Hepatocyte (in vitro differentiated cells): ENCODE data around the gene CDC42SE1. TPM values are rescaled to one million over a fixed set of nuclear protein-coding genes. Genes with fewer than 3 reads are reported as not detected.

Experiments used
- DNase-seq: peaks from one replicate; pipeline ENCODE4 v3.0.0-alpha.2; 2016; ENCODE audit warnings: low spot score
- H2AFZ ChIP-seq: fragments of 200-600 bp; sonication (generic); 2 replicates; pipeline ENCODE4 v1.6.0; 2016; ENCODE audit warnings: antibody characterized with exemption, mild to moderate bottlenecking
- H3K27ac ChIP-seq: fragments of 200-600 bp; sonication (generic); 2 replicates; pipeline ENCODE4 v1.5.1; 2016; ENCODE audit warnings: mild to moderate bottlenecking
- H3K27me3 ChIP-seq: fragments of 200-600 bp; sonication (generic); 2 replicates; pipeline ENCODE4 v1.6.1; 2016
- H3K36me3 ChIP-seq: fragments of 200-600 bp; sonication (generic); replicated peaks from 2 replicates; pipeline ENCODE4 v1.5.1; 2016; ENCODE audit warnings: low read depth; ENCODE audit not compliant: insufficient read depth
- H3K4me1 ChIP-seq: fragments of 200-600 bp; sonication (generic); 2 replicates; pipeline ENCODE4 v1.5.1; 2016; ENCODE audit warnings: mild to moderate bottlenecking, moderate library complexity; ENCODE audit not compliant: insufficient read depth
- H3K4me2 ChIP-seq: fragments of 200-600 bp; sonication (generic); 2 replicates; pipeline ENCODE4 v1.6.0; 2016
- H3K4me3 ChIP-seq: fragments of 200-600 bp; sonication (generic); 2 replicates; pipeline ENCODE4 v1.5.1; 2016; ENCODE audit warnings: mild to moderate bottlenecking
- H3K79me2 ChIP-seq: fragments of 200-600 bp; sonication (generic); 2 replicates; pipeline ENCODE4 v1.6.0; 2017; ENCODE audit warnings: mild to moderate bottlenecking
- H3K9me2 ChIP-seq: fragments of 200-600 bp; sonication (generic); replicated peaks from 2 replicates; pipeline ENCODE4 v1.6.0; 2017; ENCODE audit warnings: mild to moderate bottlenecking; ENCODE audit not compliant: insufficient read depth
- H3K9me3 ChIP-seq: fragments of 200-600 bp; sonication (generic); 2 replicates; pipeline ENCODE4 v1.5.1; 2016; ENCODE audit warnings: low read depth, mild to moderate bottlenecking
- H4K20me1 ChIP-seq: fragments of 200-600 bp; sonication (generic); 2 replicates; pipeline ENCODE4 v1.6.0; 2016; ENCODE audit warnings: mild to moderate bottlenecking; ENCODE audit not compliant: insufficient read depth, poor library complexity, severe bottlenecking
- EZH2 ChIP-seq: fragments of 200-600 bp; sonication (generic); IDR thresholded peaks from 2 replicates; pipeline ENCODE4 v1.6.1; 2016; ENCODE audit warnings: antibody characterized with exemption, mild to moderate bottlenecking, borderline replicate concordance
- EZH2phosphoT487 ChIP-seq: fragments of 200-600 bp; sonication (generic); IDR thresholded peaks from one replicate; pipeline ENCODE4 v1.6.1; 2018; ENCODE audit warnings: antibody characterized with exemption, mild to moderate bottlenecking, low read depth, moderate library complexity; ENCODE audit not compliant: unreplicated experiment, severe bottlenecking
- WGBS: methylation state at CpG from one replicate; pipeline ENCODE4 v1.1.6; 2016; ENCODE audit warnings: low lambda C conversion rate; ENCODE audit errors: missing lambda C conversion rate; 5-methylcytosine and 5-hydroxymethylcytosine counted together
- polyA plus RNA-seq: library from polyadenylated mRNA; unstranded; fragments of >200 nt; fragmentation: Nextera tagmentation; extraction: Ambion mirVana; gene quantifications from 2 replicates; pipeline ENCODE4 v1.2.1, GENCODE V29; 2016
- total RNA-seq: library from RNA; depleted of rRNA; stranded (reverse); fragments of >200 nt; gene quantifications from 2 replicates; pipeline ENCODE4 v1.2.3, GENCODE V29; 2014
- TF ChIP-seq, protein P1 (sequence below): fragments of 200-600 bp; sonication (generic); IDR thresholded peaks from 2 replicates; pipeline ENCODE4 v1.5.1; 2016; ENCODE audit warnings: antibody characterized with exemption, mild to moderate bottlenecking; ENCODE audit not compliant: poor library complexity

Gene CDC42SE1
- total and polyA plus RNA-seq, 2 experiments from 2014 or later = 19.0 to 60.2 TPM

DNA sequence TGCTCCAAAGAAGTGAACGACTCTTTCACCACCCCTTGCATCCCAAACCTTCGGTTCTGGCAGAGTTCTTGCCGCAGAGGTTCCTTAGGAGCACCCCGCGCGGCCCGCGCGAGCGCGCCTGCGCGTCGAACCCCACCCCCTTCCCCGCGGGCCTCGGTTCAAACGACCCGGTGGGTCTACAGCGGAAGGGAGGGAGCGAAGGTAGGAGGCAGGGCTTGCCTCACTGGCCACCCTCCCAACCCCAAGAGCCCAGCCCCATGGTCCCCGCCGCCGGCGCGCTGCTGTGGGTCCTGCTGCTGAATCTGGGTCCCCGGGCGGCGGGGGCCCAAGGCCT lies 11.9 kb downstream of the CDC42SE1 start, which contains the start of gene C1orf56:
TSS of gene C1orf56 (plus strand) at position 161 of the 334 bp plus-strand sequence. CDS start at position 258, 97 bp downstream.
- Histone ChIP-seq H3K4me1 (peaks cover 6% of the 10 kb centered on the region), H3K9me3 (no peaks in the 10 kb centered on the region), H3K4me3 (peak within 1 kb of the TSS; percentile 81), H3K79me2 (peaks cover 8% of the 10 kb centered on the region), H3K36me3 (no peaks in the 10 kb centered on the region), H3K4me2 (peak within 1 kb of the TSS; percentile 97), H3K27me3 (no peaks in the 10 kb centered on the region), H4K20me1 (no peaks in the 10 kb centered on the region), H3K27ac (peak within 1 kb of the TSS; percentile 95), H2AFZ (peak within 1 kb of the TSS; percentile 94), H3K9me2 (no peaks in the 10 kb centered on the region)
- TF ChIP-seq EZH2phosphoT487 (no peak), EZH2 (no peak)
- TF ChIP-seq, protein P1, sequence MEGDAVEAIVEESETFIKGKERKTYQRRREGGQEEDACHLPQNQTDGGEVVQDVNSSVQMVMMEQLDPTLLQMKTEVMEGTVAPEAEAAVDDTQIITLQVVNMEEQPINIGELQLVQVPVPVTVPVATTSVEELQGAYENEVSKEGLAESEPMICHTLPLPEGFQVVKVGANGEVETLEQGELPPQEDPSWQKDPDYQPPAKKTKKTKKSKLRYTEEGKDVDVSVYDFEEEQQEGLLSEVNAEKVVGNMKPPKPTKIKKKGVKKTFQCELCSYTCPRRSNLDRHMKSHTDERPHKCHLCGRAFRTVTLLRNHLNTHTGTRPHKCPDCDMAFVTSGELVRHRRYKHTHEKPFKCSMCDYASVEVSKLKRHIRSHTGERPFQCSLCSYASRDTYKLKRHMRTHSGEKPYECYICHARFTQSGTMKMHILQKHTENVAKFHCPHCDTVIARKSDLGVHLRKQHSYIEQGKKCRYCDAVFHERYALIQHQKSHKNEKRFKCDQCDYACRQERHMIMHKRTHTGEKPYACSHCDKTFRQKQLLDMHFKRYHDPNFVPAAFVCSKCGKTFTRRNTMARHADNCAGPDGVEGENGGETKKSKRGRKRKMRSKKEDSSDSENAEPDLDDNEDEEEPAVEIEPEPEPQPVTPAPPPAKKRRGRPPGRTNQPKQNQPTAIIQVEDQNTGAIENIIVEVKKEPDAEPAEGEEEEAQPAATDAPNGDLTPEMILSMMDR = no peak
- under 1% methylated on average over 27 of the region's 29 CpGs for WGBS
- DNase-seq = peak; percentile 86

DNA sequence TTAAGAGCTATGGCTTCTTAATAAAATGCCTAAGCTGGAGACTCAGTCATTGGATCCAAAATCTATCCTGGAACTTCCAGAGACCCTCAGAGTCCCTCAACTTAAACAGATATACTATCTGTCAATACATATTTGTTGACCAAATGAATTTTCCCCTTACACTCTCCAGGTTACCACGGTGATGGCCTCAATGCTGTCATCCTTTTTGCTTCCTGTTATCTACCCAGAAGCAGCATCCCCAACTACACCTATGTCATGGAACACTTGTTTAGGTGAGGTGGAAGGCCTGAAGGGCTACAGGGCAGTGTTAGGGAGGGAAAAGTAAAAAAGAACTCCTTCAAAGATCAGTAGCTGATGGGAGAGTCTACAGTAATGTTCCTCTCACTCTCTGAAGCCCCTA lies 16.3 kb downstream of the CDC42SE1 start:
- TF ChIP-seq EZH2phosphoT487 (no peak), EZH2 (no peak)
- TF ChIP-seq, protein P1 = no peak
- H3K27me3 ChIP-seq = no peaks in the 10 kb centered on the region
- no peaks in the 10 kb centered on the region for H3K9me3 ChIP-seq
- H4K20me1 ChIP-seq = no peaks in the 10 kb centered on the region
- no peak for DNase-seq
- H3K36me3 ChIP-seq = no peaks in the 10 kb centered on the region
- no peaks in the 10 kb centered on the region for H3K4me1 ChIP-seq
- H3K79me2 ChIP-seq = no peaks in the 10 kb centered on the region
- H3K4me2 ChIP-seq = no peak overlapping the region
- no peak overlapping the region for H2AFZ ChIP-seq
- H3K27ac ChIP-seq = no peak overlapping the region
- no peaks in the 10 kb centered on the region for H3K9me2 ChIP-seq
- 100% methylated on average over 1 of the region's 1 CpG for WGBS
- H3K4me3 ChIP-seq = no peak overlapping the region

DNA sequence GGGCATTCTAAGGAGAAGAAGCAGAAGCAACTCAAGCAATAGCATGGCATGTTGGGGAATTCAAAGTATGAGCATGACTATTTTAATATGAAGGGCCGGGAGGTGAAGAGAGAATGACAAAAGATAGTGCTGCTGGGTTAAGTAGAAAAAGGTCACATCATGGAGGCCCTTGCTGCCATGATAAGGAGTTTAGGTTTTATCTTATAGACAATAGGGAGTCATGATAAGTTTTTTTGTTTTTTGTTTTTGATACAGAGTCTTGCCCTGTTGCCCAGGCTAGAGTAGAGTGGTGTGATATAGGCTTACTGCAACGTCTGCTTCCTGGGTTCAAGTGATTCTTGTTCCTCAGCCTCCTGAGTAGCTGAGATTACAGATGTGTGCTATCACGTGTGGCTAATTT lies 19.9 kb downstream of the CDC42SE1 start:
- H3K36me3 ChIP-seq = no peaks in the 10 kb centered on the region
- no peaks in the 10 kb centered on the region for H3K27me3 ChIP-seq
- TF ChIP-seq, protein P1 = no peak
- TF ChIP-seq EZH2phosphoT487 (no peak), EZH2 (no peak)
- H2AFZ ChIP-seq = no peak overlapping the region
- H3K4me2 ChIP-seq = no peak overlapping the region
- H3K27ac ChIP-seq = no peak overlapping the region
- DNase-seq = no peak
- no peaks in the 10 kb centered on the region for H3K4me1 ChIP-seq
- H4K20me1 ChIP-seq = no peaks in the 10 kb centered on the region
- H3K9me2 ChIP-seq = no peaks in the 10 kb centered on the region
- WGBS = 85% methylated on average over 3 of the region's 3 CpGs
- H3K9me3 ChIP-seq = no peaks in the 10 kb centered on the region
- H3K4me3 ChIP-seq = no peak overlapping the region
- H3K79me2 ChIP-seq = no peaks in the 10 kb centered on the region

DNA sequence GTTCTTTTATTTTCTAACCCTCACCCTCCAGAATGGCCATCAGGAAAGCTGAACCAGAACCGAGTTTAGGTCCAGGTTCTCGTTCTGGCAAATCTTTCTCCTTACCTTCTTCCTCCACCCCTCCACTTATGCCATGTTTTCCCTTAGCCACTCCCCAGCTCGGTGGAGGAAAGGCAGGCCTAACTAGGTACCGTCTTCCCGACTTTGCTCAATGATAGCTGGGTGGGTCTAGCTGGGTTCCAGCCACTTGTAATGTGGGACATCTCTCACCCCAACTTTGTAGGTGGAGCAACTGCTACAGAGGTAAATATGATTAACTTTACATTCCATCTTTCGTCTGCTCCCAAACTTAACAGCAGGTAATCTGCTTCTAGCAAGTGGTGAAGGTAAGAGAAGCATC lies 22.4 kb downstream of the CDC42SE1 start:
- H3K36me3 ChIP-seq = no peaks in the 10 kb centered on the region
- H4K20me1 ChIP-seq = no peaks in the 10 kb centered on the region
- no peaks in the 10 kb centered on the region for H3K9me2 ChIP-seq
- no peak overlapping the region for H3K4me3 ChIP-seq
- no peaks in the 10 kb centered on the region for H3K9me3 ChIP-seq
- DNase-seq = no peak
- TF ChIP-seq EZH2phosphoT487 (no peak), EZH2 (no peak)
- TF ChIP-seq, protein P1 = no peak
- WGBS = 84% methylated on average over 6 of the region's 6 CpGs
- H3K4me2 ChIP-seq = no peak overlapping the region
- no peak overlapping the region for H3K27ac ChIP-seq
- no peaks in the 10 kb centered on the region for H3K4me1 ChIP-seq
- no peak overlapping the region for H2AFZ ChIP-seq
- H3K27me3 ChIP-seq = no peaks in the 10 kb centered on the region
- H3K79me2 ChIP-seq = no peaks in the 10 kb centered on the region
